HS-5 (cell line): ENCODE results near the gene GARIN5A.

Experiments
- DNase-seq: peaks from one replicate; pipeline ENCODE4 v3.0.0-alpha.2; 2012; ENCODE audit warnings: low read depth

Gene GARIN5A

DNA sequence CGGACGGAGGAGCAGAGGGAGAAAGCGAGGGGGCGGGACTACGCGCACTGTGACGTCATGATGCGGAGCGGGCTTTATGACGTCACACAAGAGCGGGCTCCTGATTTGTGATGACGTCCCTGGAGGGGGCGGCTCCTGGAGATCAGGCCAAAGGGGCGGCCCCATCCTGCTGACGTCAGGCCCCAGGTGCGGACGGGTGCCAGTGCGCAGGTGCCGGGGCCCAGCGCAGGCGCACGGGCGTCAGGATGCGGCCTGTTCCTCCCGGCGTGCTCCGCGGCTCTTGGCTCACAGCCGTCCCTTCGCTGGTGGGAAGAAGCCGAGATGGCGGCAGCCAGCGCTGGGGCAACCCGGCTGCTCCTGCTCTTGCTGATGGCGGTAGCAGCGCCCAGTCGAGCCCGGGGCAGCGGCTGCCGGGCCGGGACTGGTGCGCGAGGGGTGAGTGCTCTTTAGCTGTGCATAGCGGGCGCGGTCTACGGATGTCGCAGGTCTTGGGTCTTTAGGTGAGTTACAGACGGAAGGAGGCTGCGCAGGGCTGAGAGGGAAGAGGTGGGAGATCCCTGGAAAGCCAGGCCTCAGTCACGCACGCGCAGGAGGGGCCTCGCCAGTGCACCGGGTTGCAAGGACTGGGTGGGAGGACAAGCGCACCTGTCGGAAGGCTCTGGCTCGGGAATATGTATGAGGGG, at the start of gene GARIN5A, which contains the start of gene EMC10:
Gene GARIN5A (minus strand): TSS at position 625 of the 683 bp plus-strand sequence. CDS start 460 bp downstream, at position 165.
Gene EMC10 (plus strand): TSS at position 284 of the 683 bp plus-strand sequence. CDS start 38 bp downstream, at position 322.
- peak; percentile 40 for DNase-seq

DNA sequence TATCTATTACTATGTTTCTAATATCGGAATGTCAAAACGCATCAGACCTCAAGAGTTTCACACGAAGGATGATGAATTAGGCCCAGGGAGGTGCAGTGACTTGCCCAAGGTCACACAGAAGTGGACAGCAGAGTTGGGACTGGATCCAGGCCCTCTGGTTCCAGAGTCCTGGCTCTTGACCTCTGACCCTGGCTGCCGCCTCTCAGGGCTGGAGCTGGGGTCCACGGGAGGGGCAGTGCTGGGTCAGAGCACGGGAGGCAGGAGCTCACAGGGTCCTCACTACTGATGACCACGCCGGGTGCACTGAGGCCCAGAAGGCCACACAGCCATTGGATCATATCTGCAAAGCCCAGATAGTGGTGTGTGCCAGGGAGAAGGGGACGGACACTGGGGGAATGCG, 46.2 kb upstream of the GARIN5A start:
- DNase-seq, result no peak

DNA sequence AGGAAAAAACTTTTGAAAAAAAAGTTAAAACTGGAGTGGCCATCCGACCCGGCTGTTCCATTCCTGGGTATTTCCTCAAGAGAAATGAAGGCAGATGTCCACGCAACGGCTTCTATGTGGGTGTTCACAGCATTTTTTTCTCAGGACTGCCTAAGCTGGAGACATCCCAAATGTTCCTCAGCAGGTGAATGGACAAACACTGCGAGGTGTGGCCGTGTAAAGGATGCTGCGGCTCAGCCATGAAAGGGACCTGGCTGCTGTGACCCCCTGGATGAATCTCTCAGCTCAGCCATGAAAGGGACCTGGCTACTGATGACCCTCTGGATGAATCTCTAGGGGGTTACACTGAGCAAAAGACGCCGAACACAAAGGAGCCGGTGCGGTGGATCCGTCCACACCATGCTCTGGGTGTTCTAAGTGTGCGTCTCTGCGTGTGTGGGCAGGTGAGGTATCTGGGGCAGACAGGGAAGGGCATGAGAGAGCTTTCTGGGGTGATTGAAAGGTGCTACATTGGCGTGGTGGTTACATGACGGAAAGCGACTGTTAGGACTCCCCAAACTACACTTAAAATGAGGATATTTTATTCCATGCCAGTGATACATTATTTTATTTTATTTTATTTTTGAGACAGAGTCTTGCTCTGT, 44.3 kb upstream of the GARIN5A start:
- DNase-seq, result no peak

DNA sequence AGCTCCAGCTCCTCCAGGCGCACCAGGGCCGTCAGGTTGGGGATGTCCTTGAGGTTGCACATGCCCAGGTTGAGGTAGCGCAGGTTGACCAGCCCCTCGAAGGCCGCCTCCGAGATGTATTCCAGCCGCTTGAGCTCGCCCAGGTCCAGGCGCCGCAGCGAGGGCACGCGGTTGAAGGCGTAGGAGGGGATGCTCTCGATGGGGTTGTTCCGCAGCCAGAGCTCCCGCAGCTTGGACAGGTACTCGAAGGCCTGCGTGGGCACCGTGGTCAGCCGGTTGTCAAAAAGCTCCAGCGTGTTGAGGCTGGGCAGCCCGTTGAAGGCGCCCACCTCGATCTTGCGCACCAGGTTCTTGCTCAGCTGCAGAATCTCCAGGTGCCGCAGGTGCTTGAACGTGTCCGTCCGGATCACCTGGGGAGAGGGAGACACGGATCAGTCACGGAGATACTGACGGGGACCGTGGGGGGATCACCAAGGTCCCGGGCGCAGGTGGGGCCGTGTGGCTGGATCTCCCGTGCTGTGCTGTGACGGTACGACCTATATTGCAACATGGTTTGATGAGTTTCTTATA, 42.4 kb upstream of the GARIN5A start:
- no peak for DNase-seq

GRCh38 chr19:50518091-50519005, 41.7 kb upstream of the GARIN5A start:
- DNase-seq, result no peak

DNA sequence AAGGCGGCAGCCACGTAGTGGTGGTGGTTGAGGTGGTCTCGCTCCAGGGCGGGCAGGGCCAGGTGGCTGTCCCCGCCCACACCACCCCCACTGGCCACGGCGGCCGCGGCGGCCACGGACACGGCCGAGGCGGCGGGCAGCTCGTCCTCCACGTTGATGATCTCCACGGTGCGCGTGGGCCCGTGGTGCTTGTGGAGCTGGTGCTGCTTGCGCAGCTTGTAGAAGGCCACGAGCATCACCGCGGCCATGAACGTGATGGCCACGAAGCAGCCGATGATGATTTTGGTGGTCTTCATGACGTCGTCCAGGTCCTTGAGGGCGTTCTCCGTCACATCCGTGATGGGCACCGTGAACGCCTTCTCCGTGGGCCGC, 41.0 kb upstream of the GARIN5A start:
- no peak for DNase-seq

DNA sequence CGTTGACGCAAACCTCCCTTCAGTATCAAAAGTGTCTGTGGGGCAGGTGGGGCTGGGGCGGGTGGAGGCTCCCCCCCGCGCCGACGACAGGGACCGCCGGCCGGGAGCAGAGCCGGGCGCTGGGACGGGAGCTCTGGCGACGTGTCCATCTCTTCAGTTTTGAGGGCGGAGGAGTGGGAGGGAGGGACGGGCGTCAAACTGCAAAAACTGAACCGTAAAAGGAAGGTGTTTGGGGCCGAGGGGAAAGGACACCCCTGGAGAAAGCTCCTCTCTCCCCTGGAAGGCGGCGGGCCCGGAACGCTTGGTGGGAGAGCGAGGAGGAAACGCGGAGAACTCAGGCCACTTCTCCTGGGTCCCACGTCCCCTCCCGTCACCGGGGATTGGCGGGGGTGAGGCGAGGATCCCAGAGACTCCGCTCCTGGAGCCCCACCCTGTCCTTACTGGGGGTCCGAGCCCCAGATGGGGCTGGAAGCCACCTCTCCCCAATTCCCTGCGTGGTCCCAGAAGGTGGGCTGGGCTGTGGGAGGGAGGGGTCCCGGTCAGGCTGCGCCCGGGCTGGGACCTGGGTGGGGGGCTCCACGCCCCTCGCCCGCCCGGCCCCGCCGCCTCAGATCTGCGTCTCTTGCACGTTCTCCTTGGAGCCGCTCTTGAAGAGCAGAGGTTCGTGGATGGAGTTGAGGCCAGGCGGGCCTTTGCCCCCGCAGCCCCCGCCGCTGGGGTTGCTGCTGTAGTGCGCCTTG, 40.5 kb upstream of the GARIN5A start:
- DNase-seq, result no peak

DNA sequence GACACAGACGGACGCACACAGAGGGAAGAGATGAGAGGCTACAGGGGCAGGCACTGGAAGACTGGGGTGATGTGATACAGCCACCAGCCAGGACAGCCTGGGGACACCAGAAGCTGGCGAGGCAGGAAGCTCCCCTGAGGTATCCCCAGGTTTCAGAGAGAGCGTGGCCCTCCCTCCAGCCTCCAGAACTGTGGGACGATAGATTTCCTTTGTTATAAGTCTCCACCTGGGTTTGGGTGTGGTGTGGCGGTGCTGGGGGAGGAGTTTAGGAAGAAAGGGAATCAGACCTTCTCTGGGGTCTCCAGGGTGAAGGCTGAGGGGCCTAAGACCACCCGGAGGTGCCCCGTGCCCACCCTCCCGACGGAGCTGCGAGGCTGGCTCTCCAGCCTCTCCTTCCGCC, 39.8 kb upstream of the GARIN5A start:
- no peak for DNase-seq

DNA sequence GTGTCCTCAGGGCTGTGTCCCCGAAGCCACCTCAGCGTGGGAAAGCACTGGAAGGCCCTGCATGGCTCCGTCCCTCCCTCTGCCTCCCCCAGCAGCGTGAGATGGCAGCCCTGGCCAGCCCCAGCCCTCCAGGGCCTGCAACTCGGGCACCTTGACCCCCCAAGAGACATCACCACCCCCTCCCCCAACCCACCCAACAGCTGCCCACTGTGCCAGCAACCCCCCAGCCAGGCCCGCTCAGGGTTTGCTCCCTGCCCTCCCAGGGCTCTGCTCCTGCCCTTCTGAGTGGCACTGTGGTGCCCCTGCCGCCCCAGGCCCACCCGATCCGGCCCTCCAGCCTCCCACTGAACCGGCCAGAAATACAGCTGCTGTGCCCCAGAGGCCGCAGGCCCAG, 38.5 kb upstream of the GARIN5A start:
- no peak for DNase-seq

DNA sequence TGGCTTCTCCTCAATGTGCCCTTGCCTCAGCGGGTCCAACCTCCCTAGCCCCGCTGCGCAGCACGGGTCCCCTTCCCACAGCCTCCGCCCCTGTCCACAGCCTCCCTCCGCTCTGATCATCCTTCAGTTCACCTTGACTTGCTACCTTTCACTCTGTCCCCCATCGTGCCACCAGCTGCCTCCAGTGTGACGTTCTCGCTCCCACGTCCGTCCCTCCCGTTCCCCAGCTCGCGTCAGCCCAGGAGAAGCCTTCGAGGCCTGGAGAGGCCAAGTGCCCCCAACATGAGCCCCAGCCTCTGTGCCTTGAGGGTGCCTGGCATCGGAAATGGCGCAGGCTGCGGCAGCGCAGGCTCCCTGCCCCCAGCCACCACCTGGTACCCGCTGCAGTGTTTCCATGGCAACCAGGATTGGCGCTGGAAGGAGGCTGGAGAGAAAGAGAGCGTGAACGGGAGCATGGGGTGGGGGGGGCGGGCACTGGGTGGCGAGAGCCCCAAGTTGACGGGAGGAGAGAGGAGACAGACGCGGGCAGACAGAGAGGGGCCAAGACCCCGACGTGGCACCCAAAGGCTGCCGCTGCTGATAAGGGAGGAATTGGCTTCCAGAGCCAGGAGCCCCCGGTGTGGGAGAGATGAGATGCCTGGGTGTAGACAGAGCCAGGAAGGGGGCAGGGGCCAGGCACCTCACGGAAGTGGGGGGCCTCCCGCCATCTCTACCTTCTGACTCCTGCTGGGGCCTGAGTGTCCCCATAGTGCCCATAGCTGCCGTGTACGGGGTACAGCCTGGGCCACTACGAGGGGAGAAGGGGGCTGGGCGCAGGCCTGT, 37.9 kb upstream of the GARIN5A start:
- no peak for DNase-seq

DNA sequence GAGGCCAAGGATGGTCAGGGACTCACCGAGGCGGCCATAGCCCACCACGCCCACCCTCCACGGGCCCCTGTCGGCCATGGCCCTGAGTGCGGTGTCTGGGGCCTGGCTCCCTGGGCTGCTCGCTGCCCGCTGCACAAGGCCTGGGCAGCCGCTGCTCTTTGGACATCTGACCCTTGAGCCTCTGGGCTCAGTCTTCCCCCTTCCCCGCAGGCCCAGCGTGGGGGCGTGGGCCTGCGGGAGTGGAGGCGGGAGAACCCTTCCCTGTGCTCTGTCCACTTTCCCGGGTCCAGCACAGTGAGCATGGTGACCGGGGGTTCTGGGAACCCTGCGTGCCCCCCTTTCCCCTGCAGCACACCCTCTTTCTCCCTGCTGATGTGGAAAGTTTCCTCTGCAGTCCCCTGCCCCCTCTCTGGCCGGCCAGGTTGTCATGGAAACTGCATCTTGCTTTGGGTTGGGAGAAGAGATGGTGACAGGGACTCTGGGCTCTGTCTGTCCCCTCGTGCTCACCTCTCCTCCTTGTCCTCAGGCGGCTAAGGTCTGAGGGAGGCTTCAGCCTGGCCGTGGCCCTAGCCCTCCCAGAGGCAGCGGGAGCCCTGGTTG, 37.2 kb upstream of the GARIN5A start, which contains the start of gene ASPDH:
Gene ASPDH (minus strand): TSS at position 168 of the 600 bp plus-strand sequence. CDS start 90 bp downstream, at position 78.
- DNase-seq, result no peak

DNA sequence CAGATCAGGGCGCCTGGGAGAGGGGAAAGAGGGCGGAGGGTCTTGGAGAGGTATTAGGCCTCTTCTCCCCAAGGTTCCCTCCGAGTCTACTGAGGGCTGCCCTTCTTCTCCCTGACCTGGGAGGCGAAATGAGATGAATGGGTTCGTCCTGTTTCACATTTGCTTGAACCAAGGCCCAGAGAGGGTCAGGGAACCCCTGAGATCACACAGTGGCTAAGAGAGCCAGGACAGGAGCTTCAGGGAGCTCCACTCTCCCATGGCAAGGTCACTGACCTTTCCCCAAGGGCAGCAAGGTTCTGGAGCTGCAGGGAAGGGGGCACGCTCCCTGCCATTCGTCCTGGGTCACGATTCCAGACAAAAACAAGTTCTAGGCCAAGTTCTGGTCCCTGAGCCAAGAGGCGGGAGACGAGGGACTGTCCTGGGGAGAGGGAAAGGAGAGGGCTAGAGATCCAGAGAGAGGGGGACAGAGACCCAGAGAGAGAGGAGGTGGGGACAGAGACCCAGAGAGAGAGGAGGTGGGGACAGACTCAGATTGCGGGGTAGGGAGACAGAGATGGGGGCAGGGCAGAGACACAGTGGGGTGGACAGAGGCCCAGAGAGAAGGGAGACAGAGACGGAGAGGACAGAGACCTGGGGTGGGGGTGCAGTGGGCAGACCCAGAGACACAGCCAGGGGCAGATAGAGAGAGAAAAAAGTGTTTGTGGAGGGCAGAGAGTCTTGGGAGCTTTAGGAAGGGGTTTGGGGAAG, 36.5 kb upstream of the GARIN5A start:
- DNase-seq, result no peak

GRCh38 chr19:50512112-50512998, 35.7 kb upstream of the GARIN5A start:
- no peak for DNase-seq

- peak; percentile 95 for DNase-seq
Measured at GRCh38 chr19:50511069-50511822, 34.6 kb upstream of the GARIN5A start, which contains the start of gene JOSD2. Gene JOSD2 (minus strand): TSS chr19:50511191. CDS start chr19:50510431, 760 bp downstream.

DNA sequence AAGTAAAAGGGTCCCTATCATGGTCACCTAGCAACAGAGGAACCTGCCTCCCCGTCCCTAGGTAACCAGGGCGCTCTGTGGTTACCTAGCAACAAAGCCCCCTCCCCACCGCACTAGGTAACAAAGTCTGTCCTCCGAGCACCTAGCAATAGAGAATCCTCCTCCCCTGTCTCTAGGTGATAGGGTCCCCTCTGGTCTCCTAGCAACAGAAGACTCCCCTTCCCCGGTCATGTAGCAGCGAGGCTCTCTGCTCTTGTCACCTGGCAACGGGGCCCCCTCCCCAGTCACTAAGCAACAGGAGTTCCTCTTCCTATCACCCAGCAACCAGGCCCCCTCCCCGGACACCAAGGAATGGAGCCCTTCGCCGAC, 34.0 kb upstream of the GARIN5A start:
- no peak for DNase-seq

GRCh38 chr19:50510121-50510670, 33.5 kb upstream of the GARIN5A start:
- no peak for DNase-seq

- DNase-seq, result no peak
Measured at GRCh38 chr19:50509366-50509765, 32.7 kb upstream of the GARIN5A start.
